ENCODE data around the gene NMNAT2. TPM values are rescaled to one million over a fixed set of nuclear protein-coding genes. Genes with fewer than 3 reads are reported as not detected.

The NMNAT2 gene
- total RNA-seq, 1 donor from 2014 or later = 0.49 TPM

DNA sequence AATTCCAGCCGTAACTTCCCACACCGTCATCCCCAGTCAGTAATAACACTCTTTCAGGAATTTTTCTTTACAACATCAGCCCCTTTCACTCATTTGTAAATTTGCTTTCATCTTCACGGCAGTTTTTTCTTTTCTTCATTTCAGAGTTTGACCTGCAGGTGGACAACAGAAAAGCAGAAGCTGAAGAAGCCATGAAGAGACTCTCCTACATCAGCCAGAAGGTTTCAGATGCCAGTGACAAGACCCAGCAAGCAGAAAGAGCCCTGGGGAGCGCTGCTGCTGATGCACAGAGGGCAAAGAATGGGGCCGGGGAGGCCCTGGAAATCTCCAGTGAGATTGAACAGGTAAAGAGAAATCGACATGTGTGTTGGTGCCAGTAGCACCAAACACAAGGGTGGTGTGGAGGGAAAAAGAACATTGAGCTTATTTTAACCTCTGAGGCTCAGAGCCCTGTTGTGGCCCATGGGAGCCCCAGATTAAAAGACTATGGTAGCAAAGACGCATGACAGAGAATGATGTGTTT is 178.9 kb downstream of the NMNAT2 start:
- no peaks in the 10 kb centered on the region for H3K36me3 Mint-ChIP-seq
- no peak overlapping the region for H3K4me3 Mint-ChIP-seq
- H3K27me3 Mint-ChIP-seq (ENCODE audit: insufficient read depth, low read depth) = peaks cover 5% of the 10 kb centered on the region
- Histone ChIP-seq H3K9ac (no peak overlapping the region), H3F3A (ENCODE audit: low read depth) (peaks cover 20% of the 10 kb centered on the region), H3K4me2 (no peak overlapping the region), H3K4me1 (peaks cover 32% of the 10 kb centered on the region), H3K27me3 (no peaks in the 10 kb centered on the region), H3K9me3 (ENCODE audit: low read depth) (no peaks in the 10 kb centered on the region), H3K79me2 (ENCODE audit: low read depth) (no peaks in the 10 kb centered on the region), H3K4me3 (no peak overlapping the region), H2AFZ (replicated peaks) (peak overlapping the region; percentile 78), H3K27ac (no peak overlapping the region), H3K36me3 (no peaks in the 10 kb centered on the region), H4K20me1 (ENCODE audit: low read depth) (no peaks in the 10 kb centered on the region)
- H3K9me3 Mint-ChIP-seq = no peaks in the 10 kb centered on the region
- peak overlapping the region; percentile 7 for H3K27ac Mint-ChIP-seq
- H3K4me1 Mint-ChIP-seq = peaks cover 35% of the 10 kb centered on the region
- DNase-seq (ENCODE audit: low spot score) = no peak
- no peak for TF ChIP-seq EZH2phosphoT487 (IDR thresholded peaks at IDR 0.05)
- TF ChIP-seq, protein P1, sequence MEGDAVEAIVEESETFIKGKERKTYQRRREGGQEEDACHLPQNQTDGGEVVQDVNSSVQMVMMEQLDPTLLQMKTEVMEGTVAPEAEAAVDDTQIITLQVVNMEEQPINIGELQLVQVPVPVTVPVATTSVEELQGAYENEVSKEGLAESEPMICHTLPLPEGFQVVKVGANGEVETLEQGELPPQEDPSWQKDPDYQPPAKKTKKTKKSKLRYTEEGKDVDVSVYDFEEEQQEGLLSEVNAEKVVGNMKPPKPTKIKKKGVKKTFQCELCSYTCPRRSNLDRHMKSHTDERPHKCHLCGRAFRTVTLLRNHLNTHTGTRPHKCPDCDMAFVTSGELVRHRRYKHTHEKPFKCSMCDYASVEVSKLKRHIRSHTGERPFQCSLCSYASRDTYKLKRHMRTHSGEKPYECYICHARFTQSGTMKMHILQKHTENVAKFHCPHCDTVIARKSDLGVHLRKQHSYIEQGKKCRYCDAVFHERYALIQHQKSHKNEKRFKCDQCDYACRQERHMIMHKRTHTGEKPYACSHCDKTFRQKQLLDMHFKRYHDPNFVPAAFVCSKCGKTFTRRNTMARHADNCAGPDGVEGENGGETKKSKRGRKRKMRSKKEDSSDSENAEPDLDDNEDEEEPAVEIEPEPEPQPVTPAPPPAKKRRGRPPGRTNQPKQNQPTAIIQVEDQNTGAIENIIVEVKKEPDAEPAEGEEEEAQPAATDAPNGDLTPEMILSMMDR (IDR thresholded peaks at IDR 0.05) = peak; percentile 13

DNA sequence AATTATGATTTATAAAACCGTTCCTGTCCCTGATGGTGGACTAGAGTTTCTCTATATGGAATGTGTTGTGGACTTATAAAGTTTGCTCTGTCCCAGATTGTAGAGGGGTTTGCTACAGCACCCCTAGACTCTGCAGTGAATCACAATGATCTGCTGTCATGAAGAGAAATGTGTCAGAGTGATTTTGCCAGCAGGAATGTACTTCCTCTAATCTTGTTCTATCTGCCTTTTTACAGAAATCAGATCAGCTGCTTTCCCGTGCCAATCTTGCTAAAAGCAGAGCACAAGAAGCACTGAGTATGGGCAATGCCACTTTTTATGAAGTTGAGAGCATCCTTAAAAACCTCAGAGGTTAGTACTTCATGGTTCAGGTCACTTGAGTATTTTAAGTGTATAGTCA is 180.1 kb downstream of the NMNAT2 start:
- H3K27ac Mint-ChIP-seq = no peak overlapping the region
- H3K9me3 ChIP-seq (ENCODE audit: low read depth) = no peaks in the 10 kb centered on the region
- H3K27me3 ChIP-seq = no peaks in the 10 kb centered on the region
- H3K4me1 ChIP-seq = peaks cover 33% of the 10 kb centered on the region
- peaks cover 38% of the 10 kb centered on the region for H3K4me1 Mint-ChIP-seq
- no peaks in the 10 kb centered on the region for H3K79me2 ChIP-seq (ENCODE audit: low read depth)
- H3K4me3 ChIP-seq = no peak overlapping the region
- no peak overlapping the region for H3K27ac ChIP-seq
- no peaks in the 10 kb centered on the region for H3K36me3 ChIP-seq
- no peaks in the 10 kb centered on the region for H4K20me1 ChIP-seq (ENCODE audit: low read depth)
- no peak overlapping the region for H3K9ac ChIP-seq
- no peak for DNase-seq (ENCODE audit: low spot score)
- no peaks in the 10 kb centered on the region for H3K36me3 Mint-ChIP-seq
- TF ChIP-seq, protein P1 (IDR thresholded peaks at IDR 0.05) = no peak
- no peak for TF ChIP-seq EZH2 (IDR thresholded peaks at IDR 0.05)
- no peak for TF ChIP-seq EZH2phosphoT487 (IDR thresholded peaks at IDR 0.05)
- H3K4me3 Mint-ChIP-seq = no peak overlapping the region
- no peak overlapping the region for H2AFZ ChIP-seq (replicated peaks)
- H3K4me2 ChIP-seq = no peak overlapping the region
- no peaks in the 10 kb centered on the region for H3K9me3 Mint-ChIP-seq
- peaks cover 30% of the 10 kb centered on the region for H3F3A ChIP-seq (ENCODE audit: low read depth)
- peaks cover 5% of the 10 kb centered on the region for H3K27me3 Mint-ChIP-seq (ENCODE audit: insufficient read depth, low read depth)

DNA sequence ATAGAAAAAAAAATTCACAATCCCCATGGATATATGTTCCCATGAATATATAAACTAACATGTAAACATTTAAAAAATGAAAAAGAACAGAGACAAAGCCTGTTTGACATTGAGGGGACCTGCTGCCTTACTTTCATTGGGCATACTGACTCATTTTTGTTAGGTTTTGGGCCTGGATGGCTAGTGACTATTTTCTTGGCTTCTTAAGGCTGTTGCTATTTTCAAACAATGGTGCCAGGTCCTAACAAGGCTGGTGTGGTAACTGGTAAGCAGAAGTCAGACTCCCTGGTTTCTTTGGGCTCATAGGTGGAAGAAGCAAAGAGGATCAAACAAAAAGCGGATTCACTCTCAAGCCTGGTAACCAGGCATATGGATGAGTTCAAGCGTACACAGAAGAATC is 181.1 kb downstream of the NMNAT2 start:
- Mint-ChIP-seq H3K27me3 (ENCODE audit: insufficient read depth, low read depth) (peaks cover 5% of the 10 kb centered on the region), H3K36me3 (no peaks in the 10 kb centered on the region), H3K4me1 (peaks cover 38% of the 10 kb centered on the region), H3K27ac (peak overlapping the region; percentile 55), H3K9me3 (no peaks in the 10 kb centered on the region), H3K4me3 (no peak overlapping the region)
- no peak overlapping the region for H3K4me2 ChIP-seq
- no peaks in the 10 kb centered on the region for H3K79me2 ChIP-seq (ENCODE audit: low read depth)
- H3K4me3 ChIP-seq = no peak overlapping the region
- H3K36me3 ChIP-seq = no peaks in the 10 kb centered on the region
- H3K4me1 ChIP-seq = peaks cover 33% of the 10 kb centered on the region
- no peak overlapping the region for H3K9ac ChIP-seq
- H3K27ac ChIP-seq = no peak overlapping the region
- no peaks in the 10 kb centered on the region for H3K27me3 ChIP-seq
- DNase-seq (ENCODE audit: low spot score) = no peak
- peaks cover 32% of the 10 kb centered on the region for H3F3A ChIP-seq (ENCODE audit: low read depth)
- TF ChIP-seq EZH2phosphoT487 (IDR thresholded peaks at IDR 0.05) (no peak), EZH2 (IDR thresholded peaks at IDR 0.05) (no peak)
- TF ChIP-seq, protein P1 (IDR thresholded peaks at IDR 0.05) = no peak
- no peaks in the 10 kb centered on the region for H4K20me1 ChIP-seq (ENCODE audit: low read depth)
- no peaks in the 10 kb centered on the region for H3K9me3 ChIP-seq (ENCODE audit: low read depth)
- H2AFZ ChIP-seq (replicated peaks) = no peak overlapping the region
